Heart left ventricle (tissue), 13 donors: ENCODE measurements around the gene RBBP6.

Experiments
- CTCF ChIP-seq, 12 donors: fragments of 200-600 bp; sonication (generic) in 4 of 12; IDR thresholded peaks; one replicate each; pipeline versions ENCODE4 v1.5.0 to v1.8.0; 2018 to 2022; ENCODE audit warnings: antibody characterized with exemption in 12 of 12, mild to moderate bottlenecking in 5 of 12
- POLR2A ChIP-seq, 2 donors: fragments of 450-650 bp; IDR thresholded peaks; one replicate each; pipeline ENCODE4 v1.6.1; 2017; ENCODE audit warnings: antibody characterized with exemption in 2 of 2, mild to moderate bottlenecking in 2 of 2, moderate library complexity in 2 of 2
- donor health status: ischemic (EF 13 %, LVEDD 7.1; RV severe dilation, severe dysfunction).
- donor health status: DM: no; HTN: yes; CAD: no.
- donor health status: DM: no; HTN: no; CAD: no.
- donor health status: ischemic (EF 25% LVEDD 6.9; RV normal size, moderate dysfunction).
- donor health status: ischemic (EF 25% LVEDD 5.7; RV mildly dilated, moderate dysfunction).
- donor health status: ischemic (EF 35%, LVEDD 5.7; RV mildly dilated, moderate dysfunction).
- donor health status: nonischemic (EF 11% LVEDD 7.7; RV severe dilation, severe dysfunction).
- donor health status: DM: yes; HTN: yes; CAD: no.
- donor health status: PGD.
- donor health status: ischemic (EF 29% LVEDD 5.4; RV normal size, mild dysfunction).
- donor health status: nonischemic (EF 23%, LVEDD 6.1; RV moderate dilation, normal function).

GRCh38 chr16:24509536-24509935 is 29.8 kb upstream of the RBBP6 start:
- TF ChIP-seq CTCF (IDR thresholded peaks at IDR 0.05): no peak
- no peak for TF ChIP-seq POLR2A (IDR thresholded peaks at IDR 0.05)
